Left forelimb (tissue), 1 donor: Measurements from ENCODE around the gene LRRTM4.

ENCODE experiments used
- DNase-seq: peaks from one replicate; pipeline ENCODE4 v3.0.0-alpha.2; 2018; ENCODE audit warnings: low spot score

LRRTM4 gene

DNA sequence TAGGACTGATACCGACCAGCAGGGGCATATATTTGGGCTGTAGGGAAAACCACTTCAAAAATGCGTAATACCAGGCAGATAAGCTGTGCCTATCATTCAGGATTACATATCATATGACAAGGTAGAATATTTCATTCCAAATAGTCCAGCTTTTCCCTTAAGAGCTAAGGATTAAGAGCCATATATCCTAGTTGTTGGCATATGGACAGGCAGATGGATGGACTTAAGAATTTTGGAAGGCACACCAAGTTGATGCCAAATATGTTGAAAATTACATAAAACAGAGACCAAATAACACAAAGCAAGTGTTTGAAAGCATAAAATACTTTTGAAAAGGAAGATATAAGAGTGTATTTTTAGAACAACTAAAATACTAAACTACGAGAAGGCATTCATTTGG is 52.1 kb downstream of the LRRTM4 start:
- DNase-seq, result no peak

DNA sequence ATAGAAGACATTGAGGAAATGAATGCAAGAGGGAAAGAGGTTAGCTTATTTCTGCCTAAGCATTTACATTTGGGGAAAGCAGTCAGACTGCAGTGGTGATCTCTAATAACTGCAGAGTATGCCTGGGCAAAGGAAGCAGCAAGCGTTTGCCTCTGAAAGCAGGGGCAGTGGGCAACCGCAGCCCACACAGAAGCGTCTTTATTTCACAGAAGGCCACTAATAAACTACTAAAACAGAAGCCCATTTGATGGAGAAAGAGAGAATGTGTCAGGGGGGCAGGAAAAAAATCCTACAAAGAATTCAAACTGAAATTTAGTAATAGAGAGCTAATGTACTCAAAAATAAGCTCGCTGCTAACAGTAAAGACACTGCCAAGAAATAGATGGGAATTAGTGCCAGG is 53.1 kb downstream of the LRRTM4 start:
- no peak for DNase-seq

DNA sequence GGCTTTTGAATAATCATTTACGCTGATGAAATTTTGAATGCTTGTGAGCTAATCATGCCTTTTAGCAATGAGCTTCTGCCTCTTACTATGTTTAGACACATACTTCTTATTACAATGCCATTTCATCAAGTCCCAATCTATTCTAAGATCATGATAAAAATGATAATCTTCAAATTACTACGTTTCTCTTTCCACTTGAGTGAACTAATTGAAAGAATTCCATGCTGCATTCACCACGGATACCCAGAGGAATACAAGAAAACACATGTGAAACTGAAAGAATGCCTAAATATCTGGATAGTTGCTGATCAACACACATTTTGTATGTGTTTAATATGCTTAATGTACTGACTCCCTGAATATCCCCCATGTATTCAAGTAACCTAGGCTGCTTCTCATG is 62.3 kb downstream of the LRRTM4 start:
- no peak for DNase-seq

DNA sequence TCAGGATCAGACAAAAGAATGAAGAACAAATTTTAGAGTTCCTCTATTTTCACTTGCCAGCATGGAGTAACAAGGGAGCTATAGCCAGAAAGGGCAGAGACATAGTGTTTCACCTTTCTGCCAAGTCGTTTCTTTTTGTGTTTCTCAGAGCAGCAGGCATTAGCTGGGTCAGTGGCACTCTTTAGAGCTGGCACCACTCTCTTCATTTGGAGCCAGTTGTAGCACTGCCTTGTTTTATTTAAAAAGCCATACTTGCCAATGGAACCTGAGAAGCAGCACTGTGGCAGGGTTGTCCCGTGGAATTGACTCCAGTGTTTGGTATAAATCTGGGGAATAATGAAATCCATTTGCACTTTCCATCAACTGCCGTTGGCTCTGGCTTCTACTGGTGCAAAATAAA is 64.0 kb downstream of the LRRTM4 start:
- no peak for DNase-seq

DNA sequence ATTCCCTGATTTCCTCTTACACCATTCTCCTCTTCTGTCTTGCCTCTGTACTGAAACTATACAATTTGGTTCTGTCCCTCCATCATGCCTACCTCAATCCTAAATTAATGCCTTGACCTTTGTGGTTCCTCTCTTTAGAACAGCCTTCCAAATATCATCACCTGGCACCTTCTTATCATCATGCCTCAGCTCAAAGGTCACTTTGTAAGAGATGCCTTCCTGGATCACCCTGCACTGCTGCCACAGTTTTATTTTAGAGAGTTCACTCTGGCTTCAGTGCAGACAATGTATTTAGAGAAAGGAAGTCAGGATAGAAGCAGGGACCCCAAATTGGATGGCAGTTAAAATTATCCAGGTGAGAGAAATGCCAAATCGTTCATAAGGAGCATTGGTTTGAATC is 64.5 kb downstream of the LRRTM4 start:
- DNase-seq, result no peak

DNA sequence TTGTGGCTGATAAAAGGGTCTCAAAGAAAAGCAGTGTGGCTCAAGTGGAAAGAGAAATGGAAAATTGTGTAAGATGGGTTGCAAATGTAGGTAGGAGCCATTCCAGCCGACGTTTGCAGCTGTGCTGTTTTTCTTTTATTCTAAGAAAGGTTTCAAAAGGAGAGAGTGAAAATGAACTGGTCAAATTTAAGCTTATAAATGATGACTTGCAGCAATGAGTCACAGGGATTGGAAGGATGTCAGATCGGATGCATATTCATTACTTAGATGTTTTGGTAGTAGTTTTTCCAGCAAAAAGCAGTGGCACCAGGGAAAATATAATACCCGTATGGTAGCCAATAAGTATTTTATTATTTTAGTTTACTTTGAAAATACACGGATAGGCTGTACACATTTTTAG is 79.1 kb downstream of the LRRTM4 start:
- DNase-seq, result no peak

DNA sequence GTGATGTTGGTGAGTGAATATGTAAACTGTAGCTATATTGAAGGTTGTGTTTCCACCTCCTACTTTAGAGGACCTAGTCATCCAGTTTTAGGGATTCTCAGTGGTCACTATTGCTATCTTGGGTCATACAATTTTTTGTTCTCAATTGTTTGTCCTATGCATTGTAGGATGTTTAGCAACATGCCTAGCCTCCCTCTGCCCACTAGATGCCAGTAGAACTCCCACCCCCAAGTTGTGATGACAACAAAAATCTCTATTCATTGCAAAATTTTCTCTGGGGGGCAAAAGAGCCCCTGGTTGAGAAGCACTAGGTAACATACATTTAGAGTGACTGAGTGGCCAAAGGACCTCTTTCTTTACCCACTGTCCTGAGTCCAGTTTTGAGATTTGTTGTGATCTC is 87.3 kb downstream of the LRRTM4 start:
- DNase-seq, result no peak

DNA sequence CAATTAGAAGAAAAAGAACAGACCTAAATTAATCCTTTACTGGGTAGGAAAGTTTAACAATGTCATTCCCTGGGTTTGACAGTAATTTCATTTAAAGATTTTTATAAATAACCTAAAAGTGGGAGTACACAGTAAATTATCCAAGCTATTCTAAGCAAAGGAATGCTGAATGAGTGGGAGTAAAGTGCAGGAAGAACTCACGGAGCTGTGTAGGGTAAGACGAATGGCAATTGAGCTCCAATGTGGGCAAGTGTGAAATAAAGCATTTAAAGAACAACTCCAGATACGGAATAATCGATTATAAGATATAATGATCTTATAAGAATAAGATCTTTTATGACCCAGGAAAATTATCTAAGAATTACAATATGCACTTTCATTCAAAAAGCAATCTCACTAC is 93.2 kb downstream of the LRRTM4 start:
- no peak for DNase-seq

DNA sequence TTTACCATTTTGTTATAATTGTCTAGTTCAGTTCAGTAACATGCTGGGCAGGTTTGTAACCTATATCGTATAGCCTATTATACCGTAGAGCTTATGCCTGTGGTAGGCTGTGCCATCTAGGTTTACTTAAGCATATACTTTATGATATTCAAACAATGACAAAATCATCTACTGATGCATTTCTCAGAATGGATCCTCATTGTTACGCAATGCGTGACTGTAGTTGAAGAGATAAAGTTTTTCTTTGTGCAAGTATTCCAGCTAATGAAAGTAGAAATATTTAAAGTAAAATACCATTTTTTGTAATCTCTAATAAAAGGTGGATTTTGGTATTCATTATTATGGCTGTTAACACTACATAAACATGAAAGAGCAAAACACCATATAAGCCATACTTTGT is 100.2 kb downstream of the LRRTM4 start:
- DNase-seq, result no peak

DNA sequence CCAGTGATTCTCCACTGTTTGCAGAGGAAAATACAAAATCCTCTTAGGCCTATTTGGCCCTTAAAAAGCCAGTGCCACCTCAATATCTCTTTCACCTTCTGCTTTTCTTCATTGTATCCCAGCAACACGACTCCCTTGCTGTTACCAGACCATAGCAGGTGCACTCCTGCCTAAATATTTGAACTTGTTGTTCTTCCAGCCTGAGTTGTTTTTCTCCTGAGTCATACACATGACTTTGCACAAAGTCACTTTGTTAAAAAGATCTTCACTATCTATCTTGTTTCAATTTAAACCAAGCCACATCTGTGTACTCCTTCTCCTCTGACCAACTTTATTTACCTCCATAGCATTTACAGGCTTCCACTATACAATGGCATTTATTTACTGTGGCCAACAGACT is 103.6 kb downstream of the LRRTM4 start:
- no peak for DNase-seq

DNA sequence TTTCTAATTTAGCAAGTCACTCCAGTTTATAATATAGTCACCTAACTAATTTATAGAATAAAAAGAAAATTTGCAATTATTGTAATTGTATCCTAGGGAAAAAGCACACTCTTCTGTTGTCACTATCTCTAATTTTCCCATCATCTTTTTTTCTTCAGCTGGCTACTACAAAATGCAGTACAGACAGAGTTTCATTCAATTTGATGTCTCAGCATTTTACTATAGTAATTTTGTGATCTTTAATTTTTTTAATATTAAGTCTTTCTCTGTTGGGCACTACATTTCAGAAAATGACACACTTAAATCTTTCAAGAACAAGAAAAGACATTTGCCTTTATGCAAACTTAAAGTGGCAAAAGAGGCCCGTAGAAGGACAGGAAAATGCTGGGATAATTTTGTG is 118.0 kb downstream of the LRRTM4 start:
- DNase-seq, result no peak

DNA sequence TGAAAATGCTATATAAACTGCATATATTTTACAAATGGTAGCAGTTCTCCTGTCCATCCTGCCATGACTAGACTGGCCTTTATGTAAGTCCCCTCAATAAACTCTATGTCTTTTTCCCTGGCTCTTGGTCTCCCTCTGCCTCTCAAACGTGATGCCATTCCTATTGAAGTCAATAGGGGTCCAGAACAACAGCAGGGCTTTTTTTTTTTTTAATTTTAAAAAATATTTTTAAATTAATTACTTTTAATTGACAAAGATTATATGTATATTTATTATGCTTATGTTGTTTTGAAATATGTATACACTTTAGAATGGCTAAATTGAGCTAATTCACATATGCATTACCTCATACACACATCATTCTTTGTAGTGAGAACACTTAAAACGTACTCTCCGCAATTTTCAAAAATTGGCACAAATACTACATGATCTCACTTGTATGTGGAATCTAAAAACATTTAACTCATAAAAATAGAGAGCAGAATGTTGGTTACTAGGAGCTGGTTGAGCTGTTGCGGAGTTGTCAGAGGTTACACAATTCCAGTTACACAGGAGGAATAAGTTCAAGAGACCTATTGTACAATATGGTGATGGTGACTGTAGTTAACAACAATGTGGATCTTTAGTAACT is 123.1 kb downstream of the LRRTM4 start:
- DNase-seq, result no peak

DNA sequence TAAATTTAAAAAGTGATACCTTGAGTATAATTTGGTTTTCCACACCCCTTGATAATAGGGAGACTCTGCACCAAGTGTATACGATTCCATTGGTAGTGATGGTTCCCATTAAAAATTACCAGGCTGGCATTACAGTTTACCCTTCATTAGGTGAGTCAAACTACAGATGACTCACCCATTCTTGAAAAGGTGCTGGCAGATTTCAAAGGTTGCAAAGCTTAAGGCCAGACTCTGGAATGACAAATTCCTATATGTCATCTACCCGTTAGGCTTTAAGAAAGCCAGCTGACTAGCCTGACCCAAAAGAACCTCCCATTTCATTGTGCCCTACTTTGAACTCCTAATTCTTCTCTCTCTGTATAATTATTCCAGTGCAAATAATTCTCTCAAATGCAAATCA is 124.4 kb downstream of the LRRTM4 start:
- DNase-seq, result no peak

DNA sequence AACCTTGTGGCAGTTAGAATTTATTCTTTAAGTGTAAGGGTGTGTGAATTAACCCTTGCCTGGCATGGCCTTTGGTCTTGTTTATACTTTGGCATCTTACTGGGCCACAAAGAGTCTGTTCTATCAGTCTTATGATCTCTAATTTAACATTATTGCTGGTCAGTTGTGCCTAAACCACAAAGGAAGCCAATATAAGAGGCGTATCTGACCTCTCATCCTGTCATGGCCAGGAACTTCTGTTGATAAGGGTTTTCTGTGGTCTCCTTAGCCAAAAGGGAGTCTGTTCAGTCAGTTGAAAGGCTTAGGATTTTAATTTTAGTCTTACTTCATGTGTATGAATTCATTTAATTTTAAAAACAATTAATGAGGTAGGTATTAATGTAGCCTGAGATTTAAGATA is 127.2 kb downstream of the LRRTM4 start:
- DNase-seq, result no peak

DNA sequence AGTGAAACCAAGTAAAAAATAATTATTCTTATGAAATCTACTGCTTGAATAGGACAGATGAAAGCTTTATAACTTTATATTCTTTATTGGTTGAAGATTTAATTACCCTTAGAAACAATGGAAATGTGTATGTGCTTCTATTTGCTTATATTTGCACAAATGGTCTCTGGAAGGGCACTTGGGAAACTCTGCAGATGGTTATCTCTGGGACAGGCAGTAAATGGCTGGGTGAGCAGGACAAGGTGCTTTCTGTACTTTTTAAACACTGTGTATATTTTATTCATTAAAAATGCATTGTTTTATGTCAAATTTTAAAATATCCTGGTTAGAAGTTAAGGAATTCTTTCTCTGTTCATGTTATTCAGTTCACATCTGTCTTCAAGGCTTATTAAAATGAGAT is 131.1 kb downstream of the LRRTM4 start:
- no peak for DNase-seq

DNA sequence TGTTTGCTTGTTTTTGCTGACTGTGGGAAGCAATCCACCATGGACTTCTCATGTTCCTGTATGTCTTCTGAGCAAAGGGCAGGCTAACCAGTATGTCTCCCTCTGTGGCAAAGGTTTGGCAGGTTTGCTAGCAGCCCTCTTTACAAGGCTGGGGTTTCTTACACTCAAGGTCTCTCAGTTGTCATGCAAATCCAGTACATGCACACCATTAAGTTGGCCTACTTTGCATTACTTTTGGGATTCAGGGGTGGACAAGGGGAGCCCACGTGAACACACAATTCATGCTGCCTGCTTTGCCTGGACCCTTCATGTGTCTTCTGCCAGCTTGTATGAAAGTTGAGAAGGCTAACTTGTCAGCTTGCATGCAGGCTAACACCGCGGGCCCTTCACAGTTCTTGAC is 134.9 kb downstream of the LRRTM4 start:
- DNase-seq, result no peak

DNA sequence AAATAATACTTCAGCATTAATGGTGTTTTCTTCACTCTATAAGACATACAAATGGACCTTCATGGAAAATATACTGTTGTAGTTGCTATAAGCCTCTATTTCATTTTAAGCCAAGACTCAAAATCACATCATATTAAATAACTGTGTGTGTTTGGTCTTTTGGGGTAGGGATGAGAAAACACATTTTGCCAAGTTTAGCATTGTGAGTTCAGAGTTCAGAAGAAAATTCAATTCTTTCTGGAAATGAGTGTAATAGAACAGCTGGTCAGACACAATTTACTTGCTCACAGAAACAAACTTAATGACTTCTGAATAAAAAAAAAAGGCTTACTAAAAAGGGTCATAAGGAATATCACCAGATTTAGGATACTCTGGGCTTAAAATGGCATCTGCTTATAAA is 149.5 kb downstream of the LRRTM4 start:
- DNase-seq, result no peak

DNA sequence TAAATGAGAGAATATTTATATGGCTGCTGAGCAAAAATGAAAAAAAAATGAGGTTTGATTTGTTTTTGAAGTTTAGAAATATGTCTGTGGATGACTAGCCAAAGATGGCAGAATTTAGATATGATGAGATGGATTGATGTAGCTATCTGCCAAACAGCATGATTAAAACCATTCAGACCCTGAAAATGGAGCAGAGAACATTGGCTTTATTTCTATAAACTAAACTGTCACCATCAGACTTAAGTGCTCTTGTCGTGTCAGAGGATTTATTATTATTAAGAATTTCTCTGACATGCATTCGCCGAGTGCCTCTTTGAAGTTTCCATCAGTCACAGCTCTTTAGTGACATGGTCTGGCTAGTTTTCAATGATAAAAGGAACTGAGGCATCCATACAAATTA is 151.7 kb downstream of the LRRTM4 start:
- no peak for DNase-seq

DNA sequence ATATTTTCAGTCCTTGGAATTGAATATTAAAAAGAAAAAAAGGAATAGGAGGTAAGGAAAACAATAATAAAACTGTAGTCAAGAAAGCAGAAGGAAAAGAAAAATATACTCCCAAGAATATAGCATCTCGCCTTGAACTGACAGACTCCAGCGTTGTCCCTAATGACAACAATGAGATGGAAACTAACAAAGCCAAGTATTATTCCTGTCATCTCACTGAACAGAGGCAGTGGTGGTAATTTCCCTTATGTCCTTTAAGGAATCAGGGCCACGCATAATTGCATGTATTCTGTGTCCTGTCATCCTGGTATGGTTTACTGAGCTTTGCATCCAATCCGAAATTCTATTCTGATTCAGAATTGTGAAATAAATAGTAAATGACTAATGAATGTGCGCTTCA is 158.9 kb downstream of the LRRTM4 start:
- DNase-seq, result no peak

DNA sequence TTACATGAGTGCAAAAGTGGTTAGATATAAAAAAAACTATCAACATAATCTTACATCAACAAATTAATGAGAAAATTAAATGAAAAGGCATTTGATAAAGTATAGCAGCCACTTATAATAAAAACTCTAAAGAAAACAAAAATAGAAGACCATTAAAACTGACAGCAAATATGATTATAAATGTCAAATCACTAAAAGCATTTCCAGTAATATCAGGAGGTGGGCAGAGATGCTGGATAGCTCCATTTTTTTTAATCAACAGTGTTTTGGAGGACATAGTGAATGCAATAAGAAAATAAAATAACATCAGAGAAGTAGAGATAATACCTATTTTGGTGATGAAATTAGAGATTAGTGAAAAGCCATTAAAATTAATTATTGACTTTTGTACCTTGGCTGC is 173.4 kb downstream of the LRRTM4 start:
- DNase-seq, result no peak

DNA sequence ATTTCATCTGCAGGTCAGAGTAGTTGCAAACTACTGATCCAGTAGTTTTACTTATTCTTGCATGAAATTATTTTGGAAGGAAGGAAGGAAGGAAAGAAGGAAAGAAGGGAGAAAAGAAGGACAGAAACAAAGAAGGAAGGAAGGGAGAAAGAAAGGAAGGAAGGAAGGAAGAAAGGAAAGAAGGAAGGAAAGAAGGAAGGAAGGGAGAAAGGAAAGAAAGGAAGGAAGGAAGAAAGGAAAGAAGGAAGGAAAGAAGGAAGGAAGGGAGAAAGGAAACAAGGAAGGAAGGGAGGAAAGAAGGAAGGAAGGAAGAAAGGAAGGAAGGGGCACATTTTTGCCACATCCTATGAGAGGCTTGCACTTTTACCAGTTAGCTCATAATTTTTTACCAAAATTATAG is 186.2 kb downstream of the LRRTM4 start:
- DNase-seq, result no peak

DNA sequence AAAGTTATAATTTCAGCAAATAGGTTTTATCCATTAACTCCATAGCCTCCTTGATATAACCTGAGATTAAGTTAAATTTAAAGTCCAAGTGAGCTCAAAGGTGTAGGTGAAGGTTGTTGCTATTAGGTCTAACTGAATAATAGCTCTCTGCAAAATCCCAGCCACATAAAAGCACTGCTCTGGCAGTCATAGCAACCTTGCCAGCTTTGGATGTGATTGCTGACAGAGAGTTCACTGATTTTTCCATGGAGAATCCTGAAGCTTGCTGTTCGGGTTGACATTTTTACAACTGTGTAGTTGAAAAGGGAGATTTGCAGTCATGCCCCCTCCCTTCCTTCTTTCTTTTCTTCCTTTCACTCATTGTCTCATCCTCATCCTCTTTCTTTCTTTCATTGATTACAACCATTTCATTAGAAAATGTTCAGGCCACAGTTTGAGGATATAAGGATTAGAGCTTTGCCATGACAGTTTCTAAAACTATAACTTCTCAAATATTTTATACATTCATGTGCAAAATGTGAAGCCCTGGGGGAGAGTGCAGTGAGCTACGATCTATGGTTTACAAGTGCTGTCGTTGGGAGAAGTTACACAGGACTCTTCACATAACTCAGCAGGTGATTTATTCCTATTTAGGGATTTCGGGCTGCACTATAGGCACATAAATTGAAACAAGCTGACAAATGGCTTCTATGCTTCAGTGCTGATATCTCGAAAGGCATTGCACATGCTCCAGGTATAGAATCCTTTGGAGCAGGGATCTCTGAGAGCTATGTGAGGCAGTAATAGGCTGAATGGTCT is 193.8 kb downstream of the LRRTM4 start:
- DNase-seq, result no peak

DNA sequence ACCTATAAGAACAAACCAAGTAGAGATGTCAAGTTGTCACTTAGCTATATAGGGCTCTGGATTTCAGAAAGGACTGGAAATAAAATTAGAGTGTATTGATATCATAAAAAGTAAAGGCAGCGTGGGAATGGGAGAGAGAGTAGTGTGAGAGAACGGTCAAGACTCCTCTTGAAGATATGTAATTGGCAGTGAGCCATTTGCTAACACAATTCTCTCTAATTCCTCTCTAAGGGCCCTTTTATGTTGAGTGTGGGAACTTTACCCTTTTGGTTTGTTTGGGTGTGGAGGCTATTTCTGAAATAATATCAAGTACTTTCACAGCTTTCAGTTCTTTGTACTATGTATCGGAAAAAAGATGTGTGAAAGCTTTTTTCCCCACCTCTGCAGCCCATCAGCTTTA is 196.8 kb downstream of the LRRTM4 start:
- DNase-seq, result no peak

DNA sequence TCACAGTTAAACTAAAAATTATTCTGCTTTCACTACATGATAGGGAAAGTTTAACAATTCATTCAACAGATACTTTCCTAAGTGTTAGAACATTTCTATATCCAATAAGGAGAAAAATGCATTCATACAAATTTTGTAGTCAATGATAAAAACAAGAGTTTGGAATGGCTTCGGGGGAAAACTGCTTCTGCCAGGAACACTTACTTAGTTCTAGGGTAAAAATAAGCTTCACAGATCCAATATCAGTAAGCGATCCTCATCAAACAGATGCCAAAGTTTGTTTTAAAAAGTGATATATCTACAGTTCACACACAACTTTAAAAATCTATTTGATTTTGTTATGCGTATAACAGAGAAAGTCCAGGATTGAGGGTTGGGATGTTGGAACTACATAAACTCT is 199.7 kb downstream of the LRRTM4 start:
- no peak for DNase-seq
